ENCODE data around the gene WFDC9.
"Not testable (repeated sequence)": the region's sequence is repeated elsewhere in the genome, so short reads cannot be mapped to it uniquely, and the experiment has no call there.

The WFDC9 gene

GRCh38 chr20:45631184-45631583 lies at the start of gene WFDC9:
WFDC9 (minus strand) TSS chr20:45631284; CDS start chr20:45610181, 21,103 bp downstream.
- DNase-seq (ENCODE audit: low read depth in 2 of 2), result no peak

GRCh38 chr20:45679650-45680049 lies 48.6 kb upstream of the WFDC9 start:
- no peak for DNase-seq (ENCODE audit: low read depth in 2 of 2)

- DNase-seq (ENCODE audit: low read depth in 2 of 2), result no peak
Measured at GRCh38 chr20:45672765-45673164, 41.7 kb upstream of the WFDC9 start.

- no peak for DNase-seq (ENCODE audit: low read depth in 2 of 2)
Measured at GRCh38 chr20:45670139-45670538, 39.1 kb upstream of the WFDC9 start, which contains the start of gene WFDC11. WFDC11 (minus strand) TSS chr20:45670239; CDS start chr20:45650600, 19,639 bp downstream.

GRCh38 chr20:45657038-45657437 lies 26.0 kb upstream of the WFDC9 start:
- DNase-seq (ENCODE audit: low read depth in 2 of 2), result not testable (repeated sequence)

- not testable (repeated sequence) for DNase-seq (ENCODE audit: low read depth in 2 of 2)
Measured at GRCh38 chr20:45651726-45652125, 20.6 kb upstream of the WFDC9 start.

GRCh38 chr20:45649312-45649863 lies 18.3 kb upstream of the WFDC9 start:
- DNase-seq (ENCODE audit: low read depth in 2 of 2), result no peak

- DNase-seq (ENCODE audit: low read depth in 2 of 2), result no peak
Measured at GRCh38 chr20:45647441-45648050, 16.5 kb upstream of the WFDC9 start.

GRCh38 chr20:45646875-45647274 lies 15.8 kb upstream of the WFDC9 start:
- no peak for DNase-seq (ENCODE audit: low read depth in 2 of 2)

- not testable (repeated sequence) for DNase-seq (ENCODE audit: low read depth in 2 of 2)
Measured at GRCh38 chr20:45645869-45646268, 14.8 kb upstream of the WFDC9 start.

- DNase-seq (ENCODE audit: low read depth in 2 of 2), result not testable (repeated sequence)
Measured at GRCh38 chr20:45641076-45641475, 10.0 kb upstream of the WFDC9 start.

GRCh38 chr20:45639687-45640086 lies 8.6 kb upstream of the WFDC9 start:
- DNase-seq (ENCODE audit: low read depth in 2 of 2), result no peak

GRCh38 chr20:45636513-45636912 lies 5.4 kb upstream of the WFDC9 start:
- DNase-seq (ENCODE audit: low read depth in 2 of 2), result no peak

- DNase-seq (ENCODE audit: low read depth in 2 of 2), result no peak
Measured at GRCh38 chr20:45630371-45630770, 713 bp downstream of the WFDC9 start.

- no peak for DNase-seq (ENCODE audit: low read depth in 2 of 2)
Measured at GRCh38 chr20:45629496-45630100, 1.5 kb downstream of the WFDC9 start, which contains the start of gene WFDC10A. WFDC10A (plus strand) TSS chr20:45629739; CDS start chr20:45629814, 75 bp downstream.

GRCh38 chr20:45626540-45626939 lies 4.5 kb downstream of the WFDC9 start:
- no peak for DNase-seq (ENCODE audit: low read depth in 2 of 2)

GRCh38 chr20:45621593-45621992 lies 9.5 kb downstream of the WFDC9 start:
- DNase-seq (ENCODE audit: low read depth in 2 of 2), result no peak

GRCh38 chr20:45617591-45617990 lies 13.5 kb downstream of the WFDC9 start:
- DNase-seq (ENCODE audit: low read depth in 2 of 2), result no peak

GRCh38 chr20:45612314-45612713 lies 18.8 kb downstream of the WFDC9 start:
- DNase-seq (ENCODE audit: low read depth in 2 of 2), result no peak

GRCh38 chr20:45611054-45611453 lies 20.0 kb downstream of the WFDC9 start:
- no peak for DNase-seq (ENCODE audit: low read depth in 2 of 2)

GRCh38 chr20:45607810-45608209 lies 23.3 kb downstream of the WFDC9 start:
- no peak for DNase-seq (ENCODE audit: low read depth in 2 of 2)

GRCh38 chr20:45595235-45595634 lies 35.8 kb downstream of the WFDC9 start:
- no peak for DNase-seq (ENCODE audit: low read depth in 2 of 2)

- no peak for DNase-seq (ENCODE audit: low read depth in 2 of 2)
Measured at GRCh38 chr20:45593498-45593897, 37.6 kb downstream of the WFDC9 start.
